HG03103 (cell line): ENCODE measurements around the gene INSC.

ENCODE experiments used
- ATAC-seq: cut with Tn5 transposase; IDR thresholded peaks from one replicate; pipeline ENCODE4 v1.9.1; 2021; ENCODE audit warnings: low read depth; ENCODE audit not compliant: unreplicated experiment

The INSC gene

DNA sequence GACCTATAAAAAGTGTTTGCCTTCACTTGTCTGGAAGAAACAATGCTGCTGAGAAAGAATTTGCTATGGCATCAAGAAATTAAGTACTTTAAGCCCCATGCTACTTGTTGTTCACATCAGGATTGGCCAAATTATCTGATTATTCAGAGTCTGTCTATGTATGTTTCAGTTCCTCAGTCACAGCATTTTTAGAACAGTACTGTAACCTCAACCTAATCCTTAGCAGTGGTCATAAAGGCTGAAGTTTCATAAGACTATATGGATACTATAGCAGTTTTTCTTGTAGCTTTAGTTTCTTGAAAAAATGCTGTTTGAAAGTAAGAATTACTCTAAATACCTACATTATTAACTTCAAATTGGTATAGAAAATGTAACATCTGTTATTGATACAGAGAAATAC is 153.9 kb downstream of the INSC start:
- no peak for ATAC-seq

DNA sequence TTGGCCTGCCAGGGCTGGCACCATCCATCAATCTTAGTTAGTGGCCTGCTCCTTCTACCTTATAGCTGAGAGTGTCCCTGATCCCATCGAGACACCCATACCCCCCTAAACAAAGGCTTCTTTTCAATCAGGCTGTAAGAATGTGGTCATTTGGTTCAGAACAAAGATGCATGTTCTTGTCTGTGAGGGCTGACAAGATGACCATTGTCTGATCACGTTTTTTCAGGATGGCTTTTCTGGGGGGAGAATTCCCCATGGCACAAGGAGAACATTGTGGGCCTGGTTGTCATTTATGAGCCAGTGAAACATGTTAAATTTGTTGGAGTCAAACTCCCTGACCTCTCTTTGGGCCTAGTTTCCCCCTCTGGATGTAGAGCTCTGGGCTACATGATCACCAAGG is 160.4 kb downstream of the INSC start:
- ATAC-seq = no peak

DNA sequence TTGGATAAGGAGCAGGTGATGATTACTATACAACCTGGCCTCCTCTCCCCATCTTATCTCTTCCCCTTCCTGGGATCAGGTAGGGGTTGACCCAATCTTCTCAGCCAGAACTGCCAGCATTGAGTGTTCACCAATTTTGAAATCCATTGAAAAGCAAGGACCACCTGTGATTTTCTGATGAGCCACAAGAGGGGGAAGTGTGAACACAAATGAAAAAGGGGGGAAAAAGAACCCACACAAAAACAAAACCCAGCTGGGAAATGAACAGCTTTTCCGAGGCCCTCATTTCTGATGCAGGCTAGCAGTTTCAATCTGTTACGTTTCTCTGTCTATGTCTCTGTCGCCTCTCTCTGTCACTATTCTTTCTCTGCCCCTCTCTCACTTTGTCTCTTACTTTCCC is 161.9 kb downstream of the INSC start:
- no peak for ATAC-seq

DNA sequence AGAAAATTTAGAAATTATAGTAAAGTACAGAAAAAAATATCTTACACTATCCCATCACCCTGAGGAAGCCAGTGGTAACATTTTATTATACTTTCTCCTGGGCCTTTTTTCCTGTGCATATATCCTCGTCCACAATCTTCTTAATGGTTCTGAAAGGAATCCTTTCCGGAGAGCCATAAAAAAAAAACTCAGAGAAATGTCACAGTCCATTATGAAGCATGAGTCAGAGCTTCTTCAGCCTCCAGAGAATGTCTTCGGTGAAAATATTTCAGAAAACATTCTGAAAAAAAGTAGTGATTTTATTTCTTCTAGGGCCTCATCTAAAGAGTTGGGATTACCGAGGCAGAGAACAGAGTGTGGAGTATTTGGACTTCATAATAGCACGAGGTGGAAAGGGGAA is 163.4 kb downstream of the INSC start:
- no peak for ATAC-seq

DNA sequence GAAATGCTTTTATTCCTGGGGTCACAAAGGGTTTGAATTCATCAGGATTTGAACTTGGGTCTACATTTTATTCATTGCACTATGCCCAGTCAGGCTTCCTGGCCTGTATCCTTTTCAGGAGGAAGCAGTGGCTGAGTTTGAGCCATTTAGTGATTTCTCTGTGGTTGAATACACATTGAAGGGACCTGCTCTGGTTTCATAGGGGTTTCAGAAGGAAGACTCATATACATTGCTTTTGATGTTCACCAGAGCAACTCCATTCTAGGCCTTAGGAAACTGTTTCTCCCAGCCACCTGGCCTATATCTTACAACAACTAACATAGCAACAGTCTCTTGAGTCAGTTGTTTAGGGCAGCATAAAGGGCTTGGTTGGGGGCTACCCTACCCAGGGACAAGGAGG is 165.7 kb downstream of the INSC start:
- no peak for ATAC-seq

DNA sequence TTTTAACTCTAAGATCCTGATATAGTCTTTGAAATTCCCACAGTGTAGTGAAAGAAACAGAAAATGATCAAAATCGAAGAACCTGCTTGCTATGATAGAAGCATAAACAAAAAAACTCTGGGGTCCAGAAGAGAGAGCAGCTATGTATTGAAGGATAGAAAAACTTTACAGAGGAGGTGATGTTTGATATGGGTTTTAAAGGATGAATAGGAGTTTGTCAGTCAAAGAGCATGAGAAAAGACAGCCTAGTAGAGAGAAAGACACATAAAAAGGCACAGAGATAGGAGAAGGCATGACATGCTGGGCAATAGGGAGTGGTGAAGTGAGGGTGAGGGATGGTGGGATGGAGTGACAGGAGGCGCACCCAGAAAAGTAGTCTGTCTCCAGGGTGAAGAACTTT is 168.0 kb downstream of the INSC start:
- no peak for ATAC-seq

DNA sequence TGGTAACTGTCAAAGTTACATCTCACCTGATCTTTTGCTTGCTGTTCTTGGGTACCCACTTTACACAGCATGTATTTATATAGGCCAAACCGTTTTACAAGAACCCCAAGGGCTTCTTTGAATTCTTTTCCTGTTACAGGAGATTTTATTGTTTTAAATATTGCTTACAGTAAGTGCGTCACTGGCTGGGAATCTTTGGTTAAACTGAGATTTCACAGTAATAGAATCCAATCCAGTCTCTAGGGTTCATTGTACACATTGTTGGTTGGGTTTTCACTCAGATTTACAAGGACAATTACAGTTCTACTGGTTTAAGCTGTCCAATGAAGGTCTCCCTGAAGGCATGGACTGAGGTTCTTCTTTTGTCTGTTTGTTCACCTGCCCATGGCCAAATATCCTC is 171.7 kb downstream of the INSC start:
- no peak for ATAC-seq

DNA sequence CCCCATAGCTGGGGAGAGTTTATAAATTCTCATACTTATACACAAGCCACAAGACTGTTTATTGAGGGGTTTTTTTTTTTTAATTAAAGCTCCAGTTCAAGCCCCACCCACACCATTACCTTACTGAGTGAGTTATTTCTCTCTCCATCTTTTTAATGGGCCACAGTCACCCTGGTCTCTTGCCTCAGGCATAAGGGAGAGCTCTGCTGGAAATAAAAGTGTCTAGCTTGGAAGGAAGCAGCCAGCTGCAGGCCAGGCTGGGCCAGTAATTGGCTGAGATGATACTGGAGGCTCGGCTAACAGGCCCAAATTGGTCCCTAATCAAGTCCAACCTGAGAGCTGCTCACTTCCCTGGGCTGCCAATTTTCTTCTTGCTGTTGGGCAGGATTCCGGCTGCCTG is 174.1 kb downstream of the INSC start:
- ATAC-seq = no peak

DNA sequence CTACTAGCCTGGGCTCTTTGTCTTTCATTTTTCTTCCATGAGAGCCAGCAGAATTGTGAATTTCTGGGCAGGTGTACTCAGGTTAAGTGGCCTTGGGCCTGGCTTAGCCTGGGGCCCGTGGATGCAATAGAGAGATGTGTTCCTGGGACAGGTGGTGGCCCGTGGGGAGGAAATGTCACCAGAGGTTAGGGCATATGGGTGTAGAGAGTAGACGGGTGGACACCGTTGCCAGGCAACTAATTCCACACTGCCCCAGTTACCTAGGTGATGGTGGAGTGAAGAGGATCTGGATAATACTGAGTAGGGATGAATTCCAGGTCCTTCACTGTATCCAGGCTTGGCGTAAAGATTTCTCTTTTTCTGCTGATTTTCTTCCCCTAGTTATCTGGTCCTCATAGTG is 175.0 kb downstream of the INSC start:
- ATAC-seq = no peak

DNA sequence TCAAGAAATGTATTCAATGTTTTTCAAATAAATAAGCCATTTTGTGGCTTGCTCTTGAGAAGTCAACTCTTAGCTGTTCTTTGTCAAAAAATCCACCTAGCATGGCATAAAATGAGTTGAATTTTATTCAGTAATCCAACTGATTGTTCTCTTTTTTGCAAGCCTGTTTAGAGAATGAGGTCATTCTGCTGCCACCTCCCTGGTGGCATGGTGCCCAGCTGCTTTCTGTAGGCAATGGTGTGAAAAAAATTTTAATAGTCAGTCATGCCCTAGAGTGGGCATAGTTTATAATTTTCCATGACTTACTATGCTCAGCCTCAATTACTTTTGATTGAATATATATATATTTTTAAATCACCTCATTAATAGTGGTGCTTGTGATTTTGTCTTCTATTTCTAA is 177.2 kb downstream of the INSC start:
- no peak for ATAC-seq

DNA sequence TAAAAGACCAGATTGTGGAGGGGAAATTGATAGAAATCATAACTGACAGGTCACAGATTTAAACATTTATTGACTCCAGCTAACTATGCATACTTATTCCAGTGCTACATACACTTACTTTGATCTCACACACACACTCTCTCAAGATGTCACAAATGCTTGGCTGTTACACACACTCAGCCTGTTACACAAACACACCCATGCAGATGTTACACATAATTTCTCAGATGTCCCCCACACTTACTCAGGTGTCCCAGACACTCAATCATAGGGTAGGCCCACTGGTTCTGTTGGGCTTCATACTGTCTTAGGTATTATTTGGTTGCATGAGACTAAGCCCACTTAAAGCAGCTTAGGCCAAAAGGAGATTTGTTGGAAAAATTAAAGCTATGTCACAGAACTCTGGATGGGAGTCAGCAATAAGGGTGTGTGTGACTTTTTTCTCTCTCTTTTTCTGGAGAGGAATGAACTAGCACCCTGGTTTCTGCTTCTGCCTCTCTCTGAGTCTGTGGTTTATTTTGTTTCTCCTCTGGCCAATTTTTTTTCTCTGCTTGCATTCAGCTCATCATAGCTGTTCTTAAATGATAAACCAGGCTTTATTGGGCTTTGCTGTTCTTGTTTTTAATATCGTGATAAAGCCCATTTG is 179.4 kb downstream of the INSC start:
- no peak for ATAC-seq

DNA sequence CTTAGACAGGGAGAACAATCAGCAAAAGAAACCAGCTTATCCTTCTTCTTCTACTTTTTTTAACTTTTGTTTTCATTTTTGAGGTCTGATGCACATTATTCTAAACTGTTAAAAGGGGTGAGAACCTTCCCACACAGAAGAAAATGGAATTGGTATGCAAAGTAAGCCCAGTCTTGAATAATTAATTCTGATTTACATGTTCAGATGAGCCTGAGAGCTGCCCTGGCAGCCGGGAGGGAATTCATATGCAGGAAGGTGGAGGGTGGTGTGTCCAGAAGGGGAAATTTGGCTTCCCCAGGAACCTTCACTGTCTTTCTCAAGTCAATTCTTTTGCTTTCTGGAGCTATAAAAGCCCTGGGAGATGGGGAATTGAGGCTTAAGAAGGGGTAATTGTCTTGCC is 181.0 kb downstream of the INSC start:
- ATAC-seq = no peak
